HCT116 (cell line): ENCODE measurements around the gene EYA2. TPM values are rescaled to one million over a fixed set of nuclear protein-coding genes. Genes with fewer than 3 reads are reported as not detected.

Experiments used
- ATAC-seq: fragments of 200-7000 bp; cut with Tn5 transposase; 2 replicates; pipeline ENCODE4 v1.9.1; 2020; ENCODE audit warnings: mild to moderate bottlenecking, moderate library complexity
- BruUV-seq: library from RNA; stranded (reverse); fragments of 400-500 nt; replicated peaks from 2 replicates; lab custom pipeline; 2021; lab: Mats Ljungman, UMichigan
- CTCF ChIA-PET: fragments of 300-600 bp; sonication (Branson Sonifier 250); formaldehyde crosslinking; loops from one replicate; lab custom pipeline; 2021; ENCODE audit warnings: antibody characterized with exemption; lab: Charles Lee
- POLR2A ChIA-PET: fragments of 300-600, 350-600 bp; sonication (Branson Sonifier 250); formaldehyde crosslinking; loops from one replicate; lab custom pipeline; 2021; ENCODE audit warnings: antibody characterized with exemption; lab: Charles Lee
- RAD21 ChIA-PET, 2 experiments: fragments of 300-600 bp; sonication (Branson Sonifier 250); formaldehyde crosslinking; loops; one replicate each; lab custom pipeline; 2023; ENCODE audit warnings: low total read pairs in 2 of 2; ENCODE audit not compliant: uncharacterized antibody in 2 of 2, unreplicated experiment in 2 of 2, low non-redundant PET in 1 of 2; lab: Charles Lee
- DNase-seq: peaks from one replicate; pipeline ENCODE4 v3.0.0-alpha.2; 2010; ENCODE audit warnings: low read depth, low spot score
- H2AFZ ChIP-seq: fragments of 200-600 bp; shearing (Covaris generic), sonication (generic); 2 replicates; pipeline ENCODE4 v1.6.1; 2017; ENCODE audit warnings: low read depth, mixed run types, mixed read lengths, antibody characterized with exemption, low read length; ENCODE audit not compliant: poor library complexity, severe bottlenecking
- H3K27ac ChIP-seq: 2 replicates; pipeline ENCODE4 v1.5.1; 2012; ENCODE audit warnings: low read depth, low read length
- H3K27me3 ChIP-seq: fragments of 200-600 bp; sonication (generic); 2 replicates; pipeline ENCODE4 v1.6.1; 2016; ENCODE audit warnings: mixed run types, low read length, mixed read lengths; ENCODE audit not compliant: insufficient read depth
- H3K36me3 ChIP-seq, 2 experiments: fragments of 200-500 bp in 1 of 2; fragments of 200-600 bp in 1 of 2; sonication (Bioruptor generic) in 1 of 2; sonication (generic) in 1 of 2; 2 replicates each; pipeline versions ENCODE4 v1.5.1 to v1.6.1; 2014 to 2016; ENCODE audit warnings: low read length in 2 of 2, inconsistent platforms in 1 of 2, mixed read lengths in 1 of 2, mixed run types in 1 of 2; ENCODE audit not compliant: insufficient read depth in 2 of 2, control insufficient read depth in 1 of 2
- H3K4me1 ChIP-seq, 2 experiments: fragments of 200-600 bp in 1 of 2; sonication (generic) in 1 of 2; 2 replicates each; pipeline versions ENCODE4 v1.5.1 to v1.6.1; 2012 to 2017; ENCODE audit warnings: low read length in 2 of 2, inconsistent platforms in 1 of 2, mild to moderate bottlenecking in 1 of 2, mixed read lengths in 1 of 2, mixed run types in 1 of 2, moderate library complexity in 1 of 2; ENCODE audit not compliant: insufficient read depth in 2 of 2, control insufficient read depth in 1 of 2
- H3K4me2 ChIP-seq: fragments of 200-600 bp; sonication (generic); 2 replicates; pipeline ENCODE4 v1.6.1; 2017; ENCODE audit warnings: mixed run types, low read length, mixed read lengths
- H3K4me3 ChIP-seq, 2 experiments: fragments of 200-600 bp in 1 of 2; sonication (generic) in 1 of 2; replicated peaks in 1 of 2; 2 replicates each; pipeline ENCODE4 v1.5.1; 2011 to 2016; ENCODE audit warnings: low read length in 2 of 2, control low read depth in 1 of 2, low read depth in 1 of 2, mild to moderate bottlenecking in 1 of 2, mixed read lengths in 1 of 2, mixed run types in 1 of 2
- H3K79me2 ChIP-seq: fragments of 200-600 bp; sonication (generic); 2 replicates; pipeline ENCODE4 v1.6.1; 2017; ENCODE audit warnings: mild to moderate bottlenecking, mixed run types, low read length, moderate library complexity, mixed read lengths; ENCODE audit not compliant: insufficient read depth
- H3K9ac ChIP-seq: fragments of 200-600 bp; sonication (generic); 2 replicates; pipeline ENCODE4 v1.6.1; 2016; ENCODE audit warnings: low read length, mixed read lengths
- H3K9me2 ChIP-seq: fragments of 200-600 bp; sonication (generic), shearing (Covaris generic); 2 replicates; pipeline ENCODE4 v1.6.1; 2017; ENCODE audit warnings: mixed run types, mild to moderate bottlenecking, moderate library complexity; ENCODE audit not compliant: insufficient read depth
- H3K9me3 ChIP-seq, 2 experiments: fragments of 200-500 bp in 1 of 2; fragments of 200-600 bp in 1 of 2; sonication (Bioruptor generic) in 1 of 2; sonication (generic) in 1 of 2; 2 replicates each; pipeline ENCODE4 v1.6.1; 2014 to 2017; ENCODE audit warnings: low read length in 2 of 2, mixed read lengths in 2 of 2, inconsistent platforms in 1 of 2, low read depth in 1 of 2, mild to moderate bottlenecking in 1 of 2, mixed run types in 1 of 2, moderate library complexity in 1 of 2; ENCODE audit not compliant: control insufficient read depth in 1 of 2, insufficient read depth in 1 of 2
- H4K20me1 ChIP-seq: fragments of 200-600 bp; sonication (generic), shearing (Covaris generic); 2 replicates; pipeline ENCODE4 v1.6.1; 2017; ENCODE audit warnings: mixed run types, mild to moderate bottlenecking, moderate library complexity; ENCODE audit not compliant: insufficient read depth
- ATF3 ChIP-seq: IDR thresholded peaks from 2 replicates; pipeline ENCODE4 v1.6.1; 2012
- CBX3 ChIP-seq: IDR thresholded peaks from 2 replicates; pipeline ENCODE4 v1.6.1; 2012; ENCODE audit warnings: low read depth
- CEBPB ChIP-seq: IDR thresholded peaks from 2 replicates; pipeline ENCODE4 v1.6.1; 2012; ENCODE audit warnings: low read depth
- CTCF ChIP-seq, 3 experiments: fragments of 200-600 bp in 1 of 3; sonication (generic) in 1 of 3; IDR thresholded peaks in 2 of 3; conservative IDR thresholded peaks in 1 of 3; 2 replicates each; pipeline ENCODE4 v1.5.1; 2012 to 2017; ENCODE audit warnings: low read depth in 2 of 3, low read length in 2 of 3, antibody characterized with exemption in 1 of 3, borderline replicate concordance in 1 of 3, control low read depth in 1 of 3, mild to moderate bottlenecking in 1 of 3, mixed read lengths in 1 of 3, mixed run types in 1 of 3, moderate library complexity in 1 of 3; ENCODE audit not compliant: insufficient read depth in 1 of 3
- EGR1 ChIP-seq: IDR thresholded peaks from 2 replicates; pipeline ENCODE4 v1.6.1; 2012; ENCODE audit warnings: low read depth
- ELF1 ChIP-seq: IDR thresholded peaks from 2 replicates; pipeline ENCODE4 v1.6.1; 2012; ENCODE audit warnings: low read depth, borderline replicate concordance
- EZH2phosphoT487 ChIP-seq: fragments of 200-600 bp; IDR thresholded peaks from 2 replicates; pipeline ENCODE4 v1.6.1; 2018; ENCODE audit warnings: antibody characterized with exemption, borderline replicate concordance
- FOSL1 ChIP-seq: IDR thresholded peaks from 2 replicates; pipeline ENCODE4 v1.6.1; 2012; ENCODE audit warnings: low read depth
- POLR2A ChIP-seq: IDR thresholded peaks from 2 replicates; pipeline ENCODE4 v1.7.0; 2011; ENCODE audit warnings: borderline replicate concordance; ENCODE audit not compliant: insufficient read depth, insufficient read length; ENCODE audit errors: extremely low read depth
- POLR2AphosphoS5 ChIP-seq: IDR thresholded peaks from 2 replicates; pipeline ENCODE4 v1.6.1; 2011; ENCODE audit warnings: mild to moderate bottlenecking, low read depth, low read length, moderate library complexity
- RAD21 ChIP-seq: IDR thresholded peaks from 2 replicates; pipeline ENCODE4 v1.6.1; 2012; ENCODE audit warnings: low read depth, mild to moderate bottlenecking
- REST ChIP-seq: IDR thresholded peaks from 2 replicates; pipeline ENCODE4 v1.6.1; 2012; ENCODE audit warnings: low read depth
- SIN3A ChIP-seq: IDR thresholded peaks from 2 replicates; pipeline ENCODE4 v1.6.1; 2012; ENCODE audit warnings: low read depth
- SRF ChIP-seq: IDR thresholded peaks from 2 replicates; pipeline ENCODE4 v1.6.1; 2012; ENCODE audit warnings: low read depth
- YY1 ChIP-seq: IDR thresholded peaks from 2 replicates; pipeline ENCODE4 v1.6.1; 2011; ENCODE audit warnings: low read length, low read depth, moderate library complexity, mild to moderate bottlenecking; ENCODE audit not compliant: insufficient replicate concordance; ENCODE audit errors: extremely low read depth
- ZFX ChIP-seq: fragments of 450-650 bp; IDR thresholded peaks from 2 replicates; pipeline ENCODE4 v1.6.1; 2017
- ZNF274 ChIP-seq: fragments of 200-500 bp; sonication (Bioruptor generic); IDR thresholded peaks from 2 replicates; pipeline ENCODE4 v1.6.1; 2014; ENCODE audit warnings: mild to moderate bottlenecking, low read depth, low read length, inconsistent platforms
- intact Hi-C: fragments of 100-400 bp; cut with micrococcal nuclease; formaldehyde crosslinking; loops from 2 replicates; pipeline ENCODE4 v1.10.0; 2022
- total RNA-seq: library from RNA; stranded (reverse); gene quantifications from one replicate; pipeline ENCODE4 v1.2.1, GENCODE V29; 2021; ENCODE audit not compliant: unreplicated experiment

The EYA2 gene
- total RNA-seq, 1 experiment from 2014 or later = not detected

- TF ChIP-seq CBX3 = no peak
- TF ChIP-seq FOSL1 = no peak
- no peak for TF ChIP-seq RAD21
These were observed 40.7 kb upstream of the EYA2 start (continued) for GRCh38 chr20:46853926-46854325.

- intact Hi-C loops = no loop called here
- Histone ChIP-seq H3K4me1 (no peaks in the 10 kb centered on the region), H3K4me2 (no peak overlapping the region), H3K9ac (no peak overlapping the region), H3K79me2 (no peaks in the 10 kb centered on the region), H3K36me3 (no peaks in the 10 kb centered on the region), H3K9me2 (no peaks in the 10 kb centered on the region; the same call in 1 of the 2 replicates), H3K27me3 (no peaks in the 10 kb centered on the region; the same call in 1 of the 2 replicates), H3K4me3 (no peak overlapping the region), H2AFZ (no peak overlapping the region), H4K20me1 (no peaks in the 10 kb centered on the region), H3K27ac (no peak overlapping the region), H3K9me3 (no peaks in the 10 kb centered on the region)
- TF ChIP-seq ELF1 (no peak), REST (no peak), ATF3 (no peak), SRF (no peak), RAD21 (no peak), EZH2phosphoT487 (no peak), CTCF (IDR thresholded peaks at IDR 0.05 in 2 of 3, conservative IDR thresholded peaks at IDR 0.05 in 1 of 3; ENCODE audit: borderline replicate concordance in 1 of 3, insufficient read depth in 1 of 3, low read depth in 2 of 3, low read length in 2 of 3) (no peak), FOSL1 (no peak), CBX3 (no peak), EGR1 (no peak), YY1 (no peak), POLR2AphosphoS5 (no peak), SIN3A (no peak), CEBPB (no peak), ZNF274 (no peak), POLR2A (no peak), ZFX (no peak)
- ChIA-PET POLR2A (no interaction called here), RAD21 (no interaction called here), CTCF (no interaction called here)
- no TSS peak for BruUV-seq
- no peak for ATAC-seq
- no peak for DNase-seq
These were observed 37.4 kb upstream of the EYA2 start for GRCh38 chr20:46857061-46857831.
